Ovary (tissue), 9 donors: ENCODE measurements around the gene HDGFL1. TPM values are rescaled to one million over a fixed set of nuclear protein-coding genes. Genes with fewer than 3 reads are reported as not detected.

Experiments
- DNase-seq, 5 donors: peaks; one replicate each; pipeline ENCODE4 v3.0.0-alpha.2; 2019 to 2020
- H3K27ac ChIP-seq, 2 donors: fragments of 200-600 bp; one replicate each; pipeline versions ENCODE4 v1.5.1 to v1.8.0; 2019 to 2022
- H3K27me3 ChIP-seq: fragments of 200-600 bp; one replicate; pipeline ENCODE4 v1.8.0; 2022
- H3K36me3 ChIP-seq: fragments of 200-600 bp; sonication (generic); one replicate; pipeline ENCODE4 v1.5.1; 2019
- H3K4me1 ChIP-seq: one replicate; pipeline ENCODE4 v1.8.1; 2013; ENCODE audit warnings: mild to moderate bottlenecking, moderate library complexity; ENCODE audit not compliant: insufficient read depth
- H3K4me3 ChIP-seq: fragments of 200-600 bp; sonication (generic); one replicate; pipeline ENCODE4 v1.5.1; 2017
- H3K9me3 ChIP-seq, 2 donors: fragments of 200-600 bp in 1 of 2; sonication (generic) in 1 of 2; one replicate each; pipeline versions ENCODE4 v1.5.1 to v1.8.1; 2013 to 2019; ENCODE audit warnings: mild to moderate bottlenecking in 1 of 2, moderate library complexity in 1 of 2
- CTCF ChIP-seq, 3 donors: fragments of 450-650 bp in 2 of 3; fragments of 200-600 bp in 1 of 3; IDR thresholded peaks; one replicate each; pipeline versions ENCODE4 v1.5.1 to v1.8.0; 2016 to 2022; ENCODE audit warnings: antibody characterized with exemption in 3 of 3, mild to moderate bottlenecking in 1 of 3
- EP300 ChIP-seq: sonication (generic); formaldehyde crosslinking; IDR thresholded peaks from one replicate; pipeline ENCODE4 v1.6.1; 2017; ENCODE audit warnings: antibody characterized with exemption
- POLR2A ChIP-seq: fragments of 450-650 bp; IDR thresholded peaks from one replicate; pipeline ENCODE4 v1.6.1; 2017; ENCODE audit warnings: antibody characterized with exemption, mild to moderate bottlenecking, moderate library complexity
- WGBS, 3 donors: extraction: QIAGEN DNeasy Blood & Tissue Kit in 1 of 3; methylation state at CpG; one replicate each; pipeline versions ENCODE4 v1.1.5 to v1.1.7; 2013 to 2017; 5-methylcytosine and 5-hydroxymethylcytosine counted together
- intact Hi-C, 4 donors: fragments of 100-400 bp; cut with DNase I; formaldehyde crosslinking; loops; one replicate each; pipeline versions ENCODE4 v1.11.0 to v1.15.1; 2022 to 2023
- polyA plus RNA-seq, 2 donors: library from polyadenylated mRNA; stranded (reverse); fragments of 200-250 nt in 1 of 2; fragments of 350-450 nt in 1 of 2; fragmentation: Illumina TruSeq in 1 of 2; extraction: RNeasy Lipid Tissue Mini Kit (QIAGEN cat#74804) in 1 of 2; gene quantifications; one replicate each; pipeline ENCODE4 v1.2.3, GENCODE V29; 2013 to 2014
- total RNA-seq, 7 donors: library from RNA; depleted of rRNA in 2 of 7; stranded (reverse); fragments of >200 nt in 2 of 7; fragmentation: NEBNext Ultra II Directional in 3 of 7; extraction: Animal tissue kit (Norgen Biotek cat#: 25700) in 3 of 7; gene quantifications; one replicate each; pipeline versions ENCODE4 v1.1.0 to v1.2.4, GENCODE V29; 2016 to 2023
- donor health status: DM: no; HTN: no; CAD: no; lungs with moderate emphysema.
- donor health status: DM: no; HTN: no; CAD: no.
- donor health status: Bipolar disorder and iron deficiency.
- donor health status: DM: yes; HTN: yes; CAD: no.
- donor health status: DM: no; HTN: no; CAD: no.
- donor health status: DM: yes; HTN: yes; CAD: no.

Gene HDGFL1
- total and polyA plus RNA-seq, 9 donors, result 0.10 TPM; not detected in 8

DNA sequence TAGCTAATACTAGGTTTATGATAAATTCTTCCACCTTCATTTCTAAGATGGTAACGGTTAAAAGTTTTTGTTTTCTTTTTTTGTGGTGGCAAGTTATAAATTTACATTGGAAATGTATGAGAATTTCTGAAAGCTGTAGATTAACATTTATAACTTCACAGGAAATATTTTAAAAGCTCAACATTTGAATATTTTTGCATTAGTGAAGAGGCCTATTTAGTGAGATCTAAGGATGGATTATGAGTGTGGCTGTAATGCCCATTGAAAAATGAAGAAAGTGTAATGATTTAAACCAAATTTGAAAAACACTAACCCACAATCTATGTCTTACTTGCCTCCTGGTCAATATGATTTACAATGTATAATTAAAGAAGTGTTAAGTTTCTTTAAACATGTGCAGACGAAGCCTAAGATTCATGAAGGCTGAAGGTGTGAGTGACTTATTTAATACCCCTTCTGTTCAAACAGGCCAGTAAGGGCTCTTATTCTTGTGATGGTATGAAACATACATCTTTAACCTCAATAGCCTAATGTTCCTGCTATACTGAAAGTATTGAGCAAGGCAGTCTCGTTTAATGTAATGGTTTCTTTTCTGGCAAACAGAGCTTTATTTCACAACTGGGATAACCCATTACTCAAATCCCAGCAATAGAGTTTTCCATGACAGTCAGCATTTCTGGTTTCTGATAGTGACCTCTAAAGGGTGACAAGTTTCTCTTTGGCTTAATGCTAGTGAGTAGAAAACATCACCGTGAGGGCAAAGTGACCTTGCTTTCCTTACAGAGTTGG is 13.2 kb downstream of the HDGFL1 start:
- Histone ChIP-seq H3K36me3 (no peaks in the 10 kb centered on the region), H3K27me3 (no peaks in the 10 kb centered on the region), H3K27ac (no peak overlapping the region), H3K9me3 (no peaks in the 10 kb centered on the region), H3K4me3 (no peak overlapping the region), H3K4me1 (no peaks in the 10 kb centered on the region)
- WGBS, 3 donors, result 75 to 81% (median 76%) methylated on average over 4 of the region's 4 CpGs
- TF ChIP-seq EP300 (no peak), CTCF (IDR thresholded peaks at IDR 0.05) (no peak), POLR2A (no peak)
- no peak for DNase-seq
- intact Hi-C loops, result no loop called here

- TF ChIP-seq CTCF (IDR thresholded peaks at IDR 0.05) (no peak), POLR2A (no peak), EP300 (no peak)
- peaks cover under 1% of the 10 kb centered on the region for H3K4me1 ChIP-seq
- no peak overlapping the region for H3K4me3 ChIP-seq
- WGBS, 3 donors, result 83 to 88% (median 87%) methylated on average over 5 of the region's 5 CpGs
- H3K27me3 ChIP-seq, result no peaks in the 10 kb centered on the region
- H3K9me3 ChIP-seq, result no peaks in the 10 kb centered on the region
- no peaks in the 10 kb centered on the region for H3K36me3 ChIP-seq
- no peak overlapping the region for H3K27ac ChIP-seq
- no peak for DNase-seq
- intact Hi-C loops, result no loop called here
These were observed 13.9 kb downstream of the HDGFL1 start for GRCh38 chr6:22583230-22583629.

GRCh38 chr6:22583927-22584326 is 14.6 kb downstream of the HDGFL1 start:
- DNase-seq, result no peak
- Histone ChIP-seq H3K27me3 (no peaks in the 10 kb centered on the region), H3K4me1 (peaks cover 1% of the 10 kb centered on the region), H3K4me3 (no peak overlapping the region), H3K27ac (no peak overlapping the region), H3K9me3 (no peaks in the 10 kb centered on the region), H3K36me3 (no peaks in the 10 kb centered on the region)
- intact Hi-C loops, result no loop called here
- 96 to 100% (median 96%) methylated on average over 1 of the region's 1 CpG for WGBS, 3 donors
- TF ChIP-seq POLR2A, result no peak
- no peak for TF ChIP-seq CTCF (IDR thresholded peaks at IDR 0.05)
- TF ChIP-seq EP300, result no peak

GRCh38 chr6:22589118-22589517 is 19.8 kb downstream of the HDGFL1 start:
- Histone ChIP-seq H3K27ac (no peak overlapping the region), H3K27me3 (no peaks in the 10 kb centered on the region), H3K9me3 (no peaks in the 10 kb centered on the region), H3K4me3 (no peak overlapping the region), H3K36me3 (no peaks in the 10 kb centered on the region), H3K4me1 (peaks cover 1% of the 10 kb centered on the region)
- no peak for DNase-seq
- TF ChIP-seq EP300, result no peak
- no peak for TF ChIP-seq POLR2A
- TF ChIP-seq CTCF (IDR thresholded peaks at IDR 0.05), result no peak
- intact Hi-C loops, result no loop called here
